Measurements from ENCODE around the gene SIRT2.
"Not testable (repeated sequence)": the region's sequence is repeated elsewhere in the genome, so short reads cannot be mapped to it uniquely, and the experiment has no call there.

SIRT2 gene

DNA sequence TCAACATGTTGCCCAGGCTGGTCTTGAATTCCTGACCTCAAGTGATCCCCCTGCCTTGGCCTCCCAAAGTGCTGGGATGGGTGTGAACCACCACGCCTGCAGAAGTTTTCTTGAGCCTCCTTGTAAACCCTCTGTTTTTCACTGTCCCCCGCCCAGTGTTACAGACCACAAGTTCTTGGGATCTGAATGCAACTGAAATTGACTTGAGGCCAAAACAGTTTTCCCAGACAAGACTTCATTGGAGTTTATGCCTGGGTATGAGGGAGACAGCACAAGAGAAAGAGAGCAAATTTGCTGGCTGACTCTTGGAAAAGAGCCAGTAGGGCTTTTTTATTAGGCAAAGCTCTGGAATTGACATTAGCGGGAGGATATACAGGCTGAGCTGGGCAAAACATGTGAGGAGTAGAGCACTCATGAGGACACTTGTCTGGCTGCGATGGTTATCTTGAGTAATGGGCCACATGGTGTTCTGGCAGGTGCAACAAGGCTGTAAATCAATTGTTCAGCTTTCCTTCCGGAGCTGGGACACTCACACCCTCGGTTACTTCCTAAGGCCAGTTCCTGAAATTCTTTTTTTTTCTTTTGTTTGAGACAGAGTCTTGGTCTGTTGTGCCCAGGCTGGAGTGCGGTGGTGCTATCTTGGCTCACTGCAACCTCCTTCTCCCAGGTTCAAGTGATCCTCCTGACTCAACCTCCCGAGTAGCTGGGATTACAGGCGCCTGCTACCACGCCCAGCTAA lies 36.9 kb downstream of the SIRT2 start:
- Histone ChIP-seq H3K27me3 (ENCODE audit: low read length) (no peaks in the 10 kb centered on the region), H3K9me2 (replicated peaks; ENCODE audit: insufficient read depth, low read length) (no peaks in the 10 kb centered on the region), H3K4me3 (ENCODE audit: insufficient read depth, low read length, poor library complexity, severe bottlenecking) (no peak overlapping the region), H3K27ac (ENCODE audit: low read depth, low read length) (peak overlapping the region; percentile 49), H3K36me3 (ENCODE audit: low read length) (no peaks in the 10 kb centered on the region), H3K79me2 (ENCODE audit: insufficient read depth, low read length) (no peaks in the 10 kb centered on the region), H4K20me1 (ENCODE audit: low read depth, low read length) (no peaks in the 10 kb centered on the region), H2AFZ (ENCODE audit: low read depth, low read length, severe bottlenecking) (no peak overlapping the region), H3K9me3 (ENCODE audit: insufficient read depth, low read length) (no peaks in the 10 kb centered on the region), H3F3A (ENCODE audit: insufficient read depth) (peaks cover 53% of the 10 kb centered on the region), H3K4me2 (ENCODE audit: low read depth, low read length, poor library complexity, severe bottlenecking) (no peak overlapping the region), H3K9ac (ENCODE audit: low read length) (no peak overlapping the region)
- TF ChIP-seq, protein P1, sequence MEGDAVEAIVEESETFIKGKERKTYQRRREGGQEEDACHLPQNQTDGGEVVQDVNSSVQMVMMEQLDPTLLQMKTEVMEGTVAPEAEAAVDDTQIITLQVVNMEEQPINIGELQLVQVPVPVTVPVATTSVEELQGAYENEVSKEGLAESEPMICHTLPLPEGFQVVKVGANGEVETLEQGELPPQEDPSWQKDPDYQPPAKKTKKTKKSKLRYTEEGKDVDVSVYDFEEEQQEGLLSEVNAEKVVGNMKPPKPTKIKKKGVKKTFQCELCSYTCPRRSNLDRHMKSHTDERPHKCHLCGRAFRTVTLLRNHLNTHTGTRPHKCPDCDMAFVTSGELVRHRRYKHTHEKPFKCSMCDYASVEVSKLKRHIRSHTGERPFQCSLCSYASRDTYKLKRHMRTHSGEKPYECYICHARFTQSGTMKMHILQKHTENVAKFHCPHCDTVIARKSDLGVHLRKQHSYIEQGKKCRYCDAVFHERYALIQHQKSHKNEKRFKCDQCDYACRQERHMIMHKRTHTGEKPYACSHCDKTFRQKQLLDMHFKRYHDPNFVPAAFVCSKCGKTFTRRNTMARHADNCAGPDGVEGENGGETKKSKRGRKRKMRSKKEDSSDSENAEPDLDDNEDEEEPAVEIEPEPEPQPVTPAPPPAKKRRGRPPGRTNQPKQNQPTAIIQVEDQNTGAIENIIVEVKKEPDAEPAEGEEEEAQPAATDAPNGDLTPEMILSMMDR (IDR thresholded peaks at IDR 0.05; ENCODE audit: insufficient read depth, low read length, poor library complexity, severe bottlenecking) = no peak
- TF ChIP-seq EZH2phosphoT487 (conservative IDR thresholded peaks at IDR 0.05; ENCODE audit: low read length) = no peak

DNA sequence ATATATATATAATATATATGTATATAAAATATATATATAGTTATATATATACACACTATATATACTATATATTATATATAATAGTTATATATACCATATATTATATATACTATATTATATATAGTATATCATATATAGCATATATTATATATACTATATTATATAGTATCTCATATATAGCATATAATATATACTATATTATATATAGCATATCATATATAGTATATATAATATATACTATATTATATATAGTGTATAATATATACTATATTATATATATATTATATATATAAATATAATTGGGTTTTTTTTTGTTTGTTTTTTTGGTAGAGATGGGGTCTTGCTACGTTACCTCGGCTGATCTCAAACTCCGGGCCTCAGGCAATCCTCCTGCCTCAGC lies 38.0 kb downstream of the SIRT2 start:
- H3K36me3 ChIP-seq (ENCODE audit: low read length) = no peaks in the 10 kb centered on the region
- no peaks in the 10 kb centered on the region for H3K27me3 ChIP-seq (ENCODE audit: low read length)
- no peaks in the 10 kb centered on the region for H3K9me3 ChIP-seq (ENCODE audit: insufficient read depth, low read length)
- no peak overlapping the region for H3K4me3 ChIP-seq (ENCODE audit: insufficient read depth, low read length, poor library complexity, severe bottlenecking)
- no peak overlapping the region for H2AFZ ChIP-seq (ENCODE audit: low read depth, low read length, severe bottlenecking)
- TF ChIP-seq EZH2phosphoT487 (conservative IDR thresholded peaks at IDR 0.05; ENCODE audit: low read length) = no peak
- TF ChIP-seq, protein P1 (IDR thresholded peaks at IDR 0.05; ENCODE audit: insufficient read depth, low read length, poor library complexity, severe bottlenecking) = no peak
- no peak overlapping the region; the same call in 1 of the 2 replicates for H3K9ac ChIP-seq (ENCODE audit: low read length)
- no peaks in the 10 kb centered on the region for H3K9me2 ChIP-seq (replicated peaks; ENCODE audit: insufficient read depth, low read length)
- peaks cover 57% of the 10 kb centered on the region for H3F3A ChIP-seq (ENCODE audit: insufficient read depth)
- no peaks in the 10 kb centered on the region for H3K79me2 ChIP-seq (ENCODE audit: insufficient read depth, low read length)
- H3K4me2 ChIP-seq (ENCODE audit: low read depth, low read length, poor library complexity, severe bottlenecking) = peak overlapping the region; percentile 56
- H4K20me1 ChIP-seq (ENCODE audit: low read depth, low read length) = no peaks in the 10 kb centered on the region
- no peak overlapping the region; the same call in 1 of the 2 replicates for H3K27ac ChIP-seq (ENCODE audit: low read depth, low read length)

DNA sequence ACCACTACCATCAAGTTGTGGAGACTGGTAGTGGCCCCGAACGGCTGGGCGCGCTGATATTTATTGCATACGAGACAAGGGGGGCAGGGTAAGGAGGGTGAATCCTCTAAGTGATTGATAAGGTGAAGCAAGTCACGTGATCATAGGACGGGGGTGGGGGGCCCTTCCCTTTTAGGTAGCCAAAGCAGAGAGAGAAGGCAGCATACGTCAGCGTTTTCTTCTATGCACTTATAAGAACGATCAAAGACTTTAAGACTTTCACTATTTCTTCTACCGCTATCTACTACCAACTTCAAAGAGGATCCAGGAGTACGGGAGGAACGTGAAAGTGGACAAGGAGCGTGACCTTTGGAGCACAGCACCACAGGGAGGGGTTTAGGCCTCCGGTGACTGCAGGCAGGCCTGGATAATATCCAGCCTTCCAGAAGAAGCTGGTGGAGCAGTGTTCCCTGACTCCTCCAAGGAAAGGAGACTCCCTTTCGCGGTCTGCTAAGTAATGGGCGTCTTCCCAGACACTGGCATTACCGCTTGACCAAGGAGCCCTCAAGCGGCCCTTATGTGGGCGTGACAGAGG lies 39.7 kb downstream of the SIRT2 start:
- Histone ChIP-seq H3K4me2 (ENCODE audit: low read depth, low read length, poor library complexity, severe bottlenecking) (peak overlapping the region; percentile 2), H3F3A (ENCODE audit: insufficient read depth) (peaks cover 42% of the 10 kb centered on the region), H3K27ac (ENCODE audit: low read depth, low read length) (peak overlapping the region; percentile 10; the same call in 1 of the 2 replicates)
- not testable (repeated sequence) for H3K4me3 ChIP-seq (ENCODE audit: insufficient read depth, low read length, poor library complexity, severe bottlenecking); H3K9me2 ChIP-seq (replicated peaks; ENCODE audit: insufficient read depth, low read length); H4K20me1 ChIP-seq (ENCODE audit: low read depth, low read length); H3K36me3 ChIP-seq (ENCODE audit: low read length); H3K9ac ChIP-seq (ENCODE audit: low read length); H3K79me2 ChIP-seq (ENCODE audit: insufficient read depth, low read length); H2AFZ ChIP-seq (ENCODE audit: low read depth, low read length, severe bottlenecking); H3K9me3 ChIP-seq (ENCODE audit: insufficient read depth, low read length); H3K27me3 ChIP-seq (ENCODE audit: low read length)

DNA sequence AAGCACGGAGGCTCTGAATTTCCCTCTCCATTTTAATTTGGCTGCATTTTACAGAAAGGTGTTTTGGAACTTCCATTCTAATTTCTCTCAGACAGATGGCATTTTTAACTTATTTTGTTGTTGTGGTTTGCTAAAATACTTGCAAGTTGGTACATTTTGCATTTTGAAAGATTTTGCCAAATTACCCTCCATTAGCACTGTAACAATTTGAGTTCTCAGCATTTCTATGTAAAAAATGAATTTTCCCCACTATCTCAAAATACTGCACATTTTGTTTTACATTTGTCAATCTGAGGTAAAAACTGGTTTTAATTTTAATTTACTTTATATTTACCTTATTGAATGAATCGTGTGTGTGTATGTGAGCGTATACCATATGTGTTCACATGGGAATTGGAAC lies 42.6 kb downstream of the SIRT2 start:
- Histone ChIP-seq H3F3A (ENCODE audit: insufficient read depth) (peaks cover 33% of the 10 kb centered on the region), H3K27ac (ENCODE audit: low read depth, low read length) (peak overlapping the region; percentile 85), H3K9ac (ENCODE audit: low read length) (peak overlapping the region; percentile 45), H3K27me3 (ENCODE audit: low read length) (no peaks in the 10 kb centered on the region), H3K4me3 (ENCODE audit: insufficient read depth, low read length, poor library complexity, severe bottlenecking) (peak overlapping the region; percentile 16), H3K4me2 (ENCODE audit: low read depth, low read length, poor library complexity, severe bottlenecking) (peak overlapping the region; percentile 79), H3K79me2 (ENCODE audit: insufficient read depth, low read length) (peaks cover 6% of the 10 kb centered on the region; the same call in 1 of the 2 replicates), H4K20me1 (ENCODE audit: low read depth, low read length) (no peaks in the 10 kb centered on the region), H2AFZ (ENCODE audit: low read depth, low read length, severe bottlenecking) (no peak overlapping the region), H3K9me2 (replicated peaks; ENCODE audit: insufficient read depth, low read length) (no peaks in the 10 kb centered on the region), H3K9me3 (ENCODE audit: insufficient read depth, low read length) (no peaks in the 10 kb centered on the region), H3K36me3 (ENCODE audit: low read length) (no peaks in the 10 kb centered on the region)
- TF ChIP-seq EZH2phosphoT487 (conservative IDR thresholded peaks at IDR 0.05; ENCODE audit: low read length) = no peak
- TF ChIP-seq, protein P1 (IDR thresholded peaks at IDR 0.05; ENCODE audit: insufficient read depth, low read length, poor library complexity, severe bottlenecking) = no peak

DNA sequence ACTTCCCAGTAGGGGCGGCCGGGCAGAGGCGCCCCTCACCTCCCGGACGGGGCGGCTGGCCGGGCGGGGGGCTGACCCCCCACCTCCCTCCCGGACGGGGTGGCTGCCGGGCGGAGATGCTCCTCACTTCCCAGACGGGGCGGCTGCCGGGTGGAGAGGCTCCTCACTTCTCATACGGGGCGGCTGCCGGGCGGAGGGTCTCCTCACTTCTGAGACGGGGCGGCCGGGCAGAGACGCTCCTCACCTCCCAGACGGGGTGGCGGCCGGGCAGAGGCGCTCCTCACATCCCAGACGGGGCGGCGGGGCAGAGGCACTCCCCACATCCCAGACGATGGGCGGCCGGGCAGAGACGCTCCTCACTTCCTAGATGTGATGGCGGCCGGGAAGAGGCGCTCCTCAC lies 43.7 kb downstream of the SIRT2 start:
- H3K27me3 ChIP-seq (ENCODE audit: low read length); H3K36me3 ChIP-seq (ENCODE audit: low read length); H3K27ac ChIP-seq (ENCODE audit: low read depth, low read length); H3K9ac ChIP-seq (ENCODE audit: low read length); H3K4me2 ChIP-seq (ENCODE audit: low read depth, low read length, poor library complexity, severe bottlenecking); H3K79me2 ChIP-seq (ENCODE audit: insufficient read depth, low read length); H3K9me2 ChIP-seq (replicated peaks; ENCODE audit: insufficient read depth, low read length); H4K20me1 ChIP-seq (ENCODE audit: low read depth, low read length); H3K9me3 ChIP-seq (ENCODE audit: insufficient read depth, low read length); H2AFZ ChIP-seq (ENCODE audit: low read depth, low read length, severe bottlenecking); H3K4me3 ChIP-seq (ENCODE audit: insufficient read depth, low read length, poor library complexity, severe bottlenecking): not testable (repeated sequence)
- peaks cover 42% of the 10 kb centered on the region for H3F3A ChIP-seq (ENCODE audit: insufficient read depth)
